DMS114 treated with DMSO at 0.1 percent for 48 hours (cell line): ENCODE results near the gene UNC5CL.

Source experiments
- DNase-seq: peaks from one replicate; lab custom pipeline; 2025; ENCODE audit not compliant: unreplicated experiment; lab: John Stamatoyannopoulos, UW

Gene UNC5CL

GRCh38 chr6:41064841-41065240 is 25.8 kb upstream of the UNC5CL start:
- DNase-seq, result no peak

GRCh38 chr6:41063884-41064285 is 24.9 kb upstream of the UNC5CL start:
- DNase-seq, result no peak

GRCh38 chr6:41062056-41062455 is 23.0 kb upstream of the UNC5CL start:
- DNase-seq, result no peak

- DNase-seq, result no peak
Measured at GRCh38 chr6:41061196-41061726, 22.2 kb upstream of the UNC5CL start.

- DNase-seq, result no peak
Measured at GRCh38 chr6:41059556-41059955, 20.5 kb upstream of the UNC5CL start.

- no peak for DNase-seq
Measured at GRCh38 chr6:41058783-41059181, 19.8 kb upstream of the UNC5CL start.

- no peak for DNase-seq
Measured at GRCh38 chr6:41056768-41057490, 17.9 kb upstream of the UNC5CL start.

- DNase-seq, result no peak
Measured at GRCh38 chr6:41055149-41055548, 16.1 kb upstream of the UNC5CL start.

GRCh38 chr6:41054511-41054910 is 15.5 kb upstream of the UNC5CL start:
- no peak for DNase-seq

GRCh38 chr6:41053041-41053440 is 14.0 kb upstream of the UNC5CL start, which contains the start of gene APOBEC2:
TSS of gene APOBEC2 (plus strand) at chr6:41053202. CDS start at chr6:41053348, 146 bp downstream.
- no peak for DNase-seq

GRCh38 chr6:41051873-41052272 is 12.9 kb upstream of the UNC5CL start:
- no peak for DNase-seq

GRCh38 chr6:41050536-41050935 is 11.5 kb upstream of the UNC5CL start:
- no peak for DNase-seq

GRCh38 chr6:41049955-41050354 is 10.9 kb upstream of the UNC5CL start:
- DNase-seq, result no peak

- no peak for DNase-seq
Measured at GRCh38 chr6:41049521-41049920, 10.5 kb upstream of the UNC5CL start.

GRCh38 chr6:41047745-41048732 is 9.0 kb upstream of the UNC5CL start:
- no peak for DNase-seq

GRCh38 chr6:41047306-41047705 is 8.3 kb upstream of the UNC5CL start:
- DNase-seq, result no peak

GRCh38 chr6:41046084-41046483 is 7.1 kb upstream of the UNC5CL start:
- DNase-seq, result no peak

- no peak for DNase-seq
Measured at GRCh38 chr6:41045664-41046063, 6.6 kb upstream of the UNC5CL start.

- DNase-seq, result no peak
Measured at GRCh38 chr6:41043151-41043550, 4.1 kb upstream of the UNC5CL start.

GRCh38 chr6:41042226-41043055 is 3.4 kb upstream of the UNC5CL start, which contains the start of gene TSPO2:
TSS of gene TSPO2 (plus strand) at chr6:41042467. CDS start at chr6:41042986, 519 bp downstream.
- no peak for DNase-seq
